Measurements from ENCODE around the gene PAK6. TPM values are rescaled to one million over a fixed set of nuclear protein-coding genes. Genes with fewer than 3 reads are reported as not detected.

Gene PAK6
- total and polyA plus RNA-seq, 2 experiments from 2014 or later = 2.4 to 20.0 TPM

- H3K4me1 ChIP-seq (ENCODE audit: insufficient read depth) = peaks cover 12% of the 10 kb centered on the region
- no peaks in the 10 kb centered on the region for H4K20me1 ChIP-seq (replicated peaks; ENCODE audit: insufficient read depth)
- H3K4me2 ChIP-seq = no peak overlapping the region
- peaks cover 13% of the 10 kb centered on the region; the same call in 1 of the 2 replicates for H3F3A ChIP-seq (replicated peaks; ENCODE audit: low read depth)
- peaks cover 47% of the 10 kb centered on the region for H3K27me3 ChIP-seq (ENCODE audit: insufficient read depth)
- no peak overlapping the region for H3K4me3 ChIP-seq
- H3K27me3 Mint-ChIP-seq (ENCODE audit: insufficient read depth, low read depth, poor library complexity) = peaks cover 36% of the 10 kb centered on the region
- DNase-seq (ENCODE audit: low spot score) (no peak), ATAC-seq (no peak)
- H3K36me3 Mint-ChIP-seq (ENCODE audit: low read depth) = no peaks in the 10 kb centered on the region; the same call in 2 of the 3 replicates
- H3K9me2 ChIP-seq (ENCODE audit: insufficient read depth) = no peaks in the 10 kb centered on the region
- no peak overlapping the region for H3K4me3 Mint-ChIP-seq
- H3K36me3 ChIP-seq (ENCODE audit: insufficient read depth) = no peaks in the 10 kb centered on the region
- no peaks in the 10 kb centered on the region for H3K79me2 ChIP-seq (replicated peaks; ENCODE audit: insufficient read depth)
- H3K27ac Mint-ChIP-seq = no peak overlapping the region
- no peak overlapping the region for H3K27ac ChIP-seq (ENCODE audit: low read depth)
- no peaks in the 10 kb centered on the region; the same call in 2 of the 3 replicates for H3K9me3 Mint-ChIP-seq
- TF ChIP-seq REST (IDR thresholded peaks at IDR 0.05; ENCODE audit: unreplicated experiment) (no peak), NANOG (IDR thresholded peaks at IDR 0.05; ENCODE audit: borderline replicate concordance) (no peak), CTCF (conservative IDR thresholded peaks at IDR 0.05; ENCODE audit: low read depth in 2 of 2) (no peak), STAT1 (IDR thresholded peaks at IDR 0.05; ENCODE audit: unreplicated experiment) (no peak), EZH2phosphoT487 (IDR thresholded peaks at IDR 0.05; ENCODE audit: unreplicated experiment) (no peak), ZNF331 (CRISPR knock-in tag; IDR thresholded peaks at IDR 0.05; ENCODE audit: low read depth) (no peak)
- H2AFZ ChIP-seq = no peak overlapping the region
- H3K4me1 Mint-ChIP-seq = peaks cover 41% of the 10 kb centered on the region
These were observed 16.2 kb downstream of the PAK6 start for GRCh38 chr15:40255033-40255432.

GRCh38 chr15:40256638-40257235 is 17.9 kb downstream of the PAK6 start:
- DNase-seq (ENCODE audit: low spot score) (no peak), ATAC-seq (no peak)
- Mint-ChIP-seq H3K27ac (no peak overlapping the region), H3K9me3 (no peaks in the 10 kb centered on the region; the same call in 2 of the 3 replicates), H3K27me3 (ENCODE audit: insufficient read depth, low read depth, poor library complexity) (peaks cover 24% of the 10 kb centered on the region), H3K36me3 (ENCODE audit: low read depth) (no peaks in the 10 kb centered on the region; the same call in 2 of the 3 replicates), H3K4me3 (no peak overlapping the region), H3K4me1 (peaks cover 33% of the 10 kb centered on the region)
- no peak overlapping the region for H3K4me3 ChIP-seq
- H3K27me3 ChIP-seq (ENCODE audit: insufficient read depth) = peaks cover 31% of the 10 kb centered on the region
- no peak overlapping the region for H2AFZ ChIP-seq
- no peaks in the 10 kb centered on the region for H4K20me1 ChIP-seq (replicated peaks; ENCODE audit: insufficient read depth)
- no peaks in the 10 kb centered on the region for H3K79me2 ChIP-seq (replicated peaks; ENCODE audit: insufficient read depth)
- no peaks in the 10 kb centered on the region for H3K36me3 ChIP-seq (ENCODE audit: insufficient read depth)
- no peak overlapping the region for H3K4me2 ChIP-seq
- H3K27ac ChIP-seq (ENCODE audit: low read depth) = no peak overlapping the region
- H3F3A ChIP-seq (replicated peaks; ENCODE audit: low read depth) = peaks cover 3% of the 10 kb centered on the region; the same call in 1 of the 2 replicates
- no peaks in the 10 kb centered on the region for H3K9me2 ChIP-seq (ENCODE audit: insufficient read depth)
- TF ChIP-seq JUNB (IDR thresholded peaks at IDR 0.05; ENCODE audit: unreplicated experiment) = no peak
- H3K4me1 ChIP-seq (ENCODE audit: insufficient read depth) = peaks cover 12% of the 10 kb centered on the region

Measured in GM23338 (cell line).